Activated B cell treated with CpG ODN at 0.5 μM for 24 hours (primary cell): ENCODE data around the gene SRRM4. TPM values are rescaled to one million over a fixed set of nuclear protein-coding genes. Genes with fewer than 3 reads are reported as not detected.

Experiments used
- ATAC-seq: fragments of 200-7000 bp; cut with Tn5 transposase; one replicate; pipeline ENCODE4 v1.10.0; 2021; ENCODE audit warnings: low read depth, mild to moderate bottlenecking, moderate library complexity
- CTCF ChIA-PET: fragments of 350-600 bp; sonication (Branson Sonifier 250); formaldehyde crosslinking; loops from one replicate; lab custom pipeline; 2021; ENCODE audit warnings: antibody characterized with exemption; lab: Charles Lee
- POLR2A ChIA-PET: fragments of 350-600 bp; sonication (Branson Sonifier 250); formaldehyde crosslinking; loops from one replicate; lab custom pipeline; 2021; ENCODE audit warnings: antibody characterized with exemption; lab: Charles Lee
- DNase-seq: peaks from one replicate; pipeline ENCODE4 v3.0.0; 2022
- H3K27ac Mint-ChIP-seq: one replicate; pipeline ENCODE4 v1.8.0; 2020; ENCODE audit warnings: mixed read lengths
- H3K27me3 Mint-ChIP-seq: one replicate; pipeline ENCODE4 v1.8.0; 2021; ENCODE audit warnings: mixed read lengths
- H3K36me3 Mint-ChIP-seq: one replicate; pipeline ENCODE4 v1.8.0; 2021; ENCODE audit warnings: low read depth, mixed read lengths
- H3K4me1 Mint-ChIP-seq: one replicate; pipeline ENCODE4 v1.8.0; 2021; ENCODE audit warnings: mixed read lengths
- H3K4me3 Mint-ChIP-seq: one replicate; pipeline ENCODE4 v1.8.0; 2020; ENCODE audit warnings: mild to moderate bottlenecking, mixed read lengths
- H3K9me3 Mint-ChIP-seq: one replicate; pipeline ENCODE4 v1.8.0; 2020; ENCODE audit warnings: mixed read lengths
- intact Hi-C: fragments of 100-400 bp; cut with micrococcal nuclease; formaldehyde crosslinking; loops from one replicate; pipeline ENCODE4 v1.15.1; 2024
- total RNA-seq: library from RNA; stranded (reverse); gene quantifications from 2 replicates; pipeline ENCODE4 v1.2.3, GENCODE V29; 2022
- TF ChIP-seq, protein P1 (sequence below): fragments of 200-600 bp; IDR thresholded peaks from one replicate; pipeline ENCODE4 v1.8.0; 2022; ENCODE audit warnings: antibody characterized with exemption, mild to moderate bottlenecking

The SRRM4 gene
- total RNA-seq, 1 donor from 2014 or later = not detected

DNA sequence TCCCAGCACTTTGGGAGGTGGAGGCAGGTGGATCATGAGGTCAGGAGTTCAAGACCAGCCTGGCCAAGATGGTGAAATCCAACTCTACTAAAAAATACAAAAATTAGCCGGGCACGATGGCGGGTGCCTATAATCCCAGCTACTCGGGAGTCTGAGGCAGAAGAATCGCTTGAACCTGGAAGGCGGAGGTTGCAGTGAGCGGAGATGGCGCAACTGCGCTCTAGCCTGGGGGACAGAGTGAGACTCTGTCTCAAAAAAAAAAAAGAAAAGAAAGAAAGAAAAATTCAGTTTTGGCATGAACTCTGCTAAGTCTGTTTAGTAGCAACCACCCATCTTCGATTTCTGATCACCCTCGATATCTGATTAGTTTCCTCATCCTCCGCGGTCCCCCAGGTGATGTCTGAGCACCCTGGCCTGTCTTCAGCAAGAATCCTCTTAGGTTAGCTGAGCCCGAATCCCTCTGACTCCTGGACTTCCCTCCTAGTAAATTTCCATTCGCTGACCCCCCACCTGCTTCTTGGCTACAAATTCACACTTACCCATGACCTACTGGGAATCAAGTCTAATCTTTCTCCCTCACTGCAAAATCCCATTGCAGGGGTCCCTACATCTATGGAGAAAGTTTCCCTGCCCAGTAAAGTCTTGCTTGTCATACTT, 196.5 kb downstream of the SRRM4 start:
- H3K27me3 Mint-ChIP-seq = peaks cover 11% of the 10 kb centered on the region
- no peaks in the 10 kb centered on the region for H3K36me3 Mint-ChIP-seq
- no peak for ATAC-seq
- POLR2A ChIA-PET = no interaction called here
- CTCF ChIA-PET = no interaction called here
- intact Hi-C loops = no loop called here
- no peaks in the 10 kb centered on the region for H3K4me1 Mint-ChIP-seq
- H3K9me3 Mint-ChIP-seq = no peaks in the 10 kb centered on the region
- H3K27ac Mint-ChIP-seq = no peak overlapping the region
- no peak overlapping the region for H3K4me3 Mint-ChIP-seq
- TF ChIP-seq, protein P1, sequence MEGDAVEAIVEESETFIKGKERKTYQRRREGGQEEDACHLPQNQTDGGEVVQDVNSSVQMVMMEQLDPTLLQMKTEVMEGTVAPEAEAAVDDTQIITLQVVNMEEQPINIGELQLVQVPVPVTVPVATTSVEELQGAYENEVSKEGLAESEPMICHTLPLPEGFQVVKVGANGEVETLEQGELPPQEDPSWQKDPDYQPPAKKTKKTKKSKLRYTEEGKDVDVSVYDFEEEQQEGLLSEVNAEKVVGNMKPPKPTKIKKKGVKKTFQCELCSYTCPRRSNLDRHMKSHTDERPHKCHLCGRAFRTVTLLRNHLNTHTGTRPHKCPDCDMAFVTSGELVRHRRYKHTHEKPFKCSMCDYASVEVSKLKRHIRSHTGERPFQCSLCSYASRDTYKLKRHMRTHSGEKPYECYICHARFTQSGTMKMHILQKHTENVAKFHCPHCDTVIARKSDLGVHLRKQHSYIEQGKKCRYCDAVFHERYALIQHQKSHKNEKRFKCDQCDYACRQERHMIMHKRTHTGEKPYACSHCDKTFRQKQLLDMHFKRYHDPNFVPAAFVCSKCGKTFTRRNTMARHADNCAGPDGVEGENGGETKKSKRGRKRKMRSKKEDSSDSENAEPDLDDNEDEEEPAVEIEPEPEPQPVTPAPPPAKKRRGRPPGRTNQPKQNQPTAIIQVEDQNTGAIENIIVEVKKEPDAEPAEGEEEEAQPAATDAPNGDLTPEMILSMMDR = no peak
- no peak for DNase-seq

DNA sequence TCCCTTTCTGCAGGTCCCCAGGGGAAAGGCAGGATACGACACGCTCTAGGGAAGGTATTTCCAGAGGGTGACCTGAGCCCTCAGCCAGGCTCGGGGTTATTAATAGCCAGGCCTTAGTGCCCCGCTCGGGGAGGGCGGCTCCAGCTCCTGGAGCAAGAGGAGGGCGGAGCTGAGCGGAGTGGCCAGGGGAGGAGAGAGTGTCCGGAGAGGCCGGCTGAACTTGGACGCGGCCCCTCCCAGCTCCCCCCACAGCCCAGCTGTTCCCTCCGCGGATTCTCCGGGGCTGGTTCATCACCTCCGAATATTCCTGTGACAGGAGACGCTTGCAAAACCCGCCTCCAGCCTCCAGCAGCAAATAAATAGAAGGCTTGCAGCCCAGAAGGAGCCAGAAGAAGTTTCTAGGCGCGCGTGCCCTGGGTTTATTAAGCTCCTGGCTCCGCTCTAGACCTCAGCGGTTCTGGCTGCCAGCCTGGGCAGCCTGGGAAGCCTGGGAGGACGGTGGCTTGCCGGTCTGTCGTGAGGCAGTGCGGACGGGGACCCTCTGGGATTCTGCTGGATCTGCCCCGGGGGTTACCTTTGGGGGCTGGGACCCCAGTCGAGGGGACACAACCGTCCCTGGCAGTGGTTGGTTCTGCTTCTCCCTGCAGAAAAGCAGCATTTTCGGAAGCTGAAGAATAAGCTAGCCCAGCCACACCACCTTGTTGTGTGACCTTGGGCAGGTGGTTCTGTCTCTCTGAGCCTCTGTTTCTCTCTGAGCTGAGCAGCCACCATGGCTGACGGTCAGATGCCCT, 197.4 kb downstream of the SRRM4 start, which contains the start of gene HSPB8:
TSS of gene HSPB8 (plus strand) at position 388 of the 791 bp plus-strand sequence. CDS start at position 770, 382 bp downstream.
- ATAC-seq (no peak), DNase-seq (no peak)
- H3K9me3 Mint-ChIP-seq = no peaks in the 10 kb centered on the region
- TF ChIP-seq, protein P1 = no peak
- H3K27me3 Mint-ChIP-seq = peaks cover 11% of the 10 kb centered on the region
- no peaks in the 10 kb centered on the region for H3K4me1 Mint-ChIP-seq
- H3K27ac Mint-ChIP-seq = no peak within 1 kb of the TSS
- H3K36me3 Mint-ChIP-seq = no peaks in the 10 kb centered on the region
- POLR2A ChIA-PET = no interaction called here
- no peak within 1 kb of the TSS for H3K4me3 Mint-ChIP-seq
- CTCF ChIA-PET = no interaction called here
- intact Hi-C loops = no loop called here

DNA sequence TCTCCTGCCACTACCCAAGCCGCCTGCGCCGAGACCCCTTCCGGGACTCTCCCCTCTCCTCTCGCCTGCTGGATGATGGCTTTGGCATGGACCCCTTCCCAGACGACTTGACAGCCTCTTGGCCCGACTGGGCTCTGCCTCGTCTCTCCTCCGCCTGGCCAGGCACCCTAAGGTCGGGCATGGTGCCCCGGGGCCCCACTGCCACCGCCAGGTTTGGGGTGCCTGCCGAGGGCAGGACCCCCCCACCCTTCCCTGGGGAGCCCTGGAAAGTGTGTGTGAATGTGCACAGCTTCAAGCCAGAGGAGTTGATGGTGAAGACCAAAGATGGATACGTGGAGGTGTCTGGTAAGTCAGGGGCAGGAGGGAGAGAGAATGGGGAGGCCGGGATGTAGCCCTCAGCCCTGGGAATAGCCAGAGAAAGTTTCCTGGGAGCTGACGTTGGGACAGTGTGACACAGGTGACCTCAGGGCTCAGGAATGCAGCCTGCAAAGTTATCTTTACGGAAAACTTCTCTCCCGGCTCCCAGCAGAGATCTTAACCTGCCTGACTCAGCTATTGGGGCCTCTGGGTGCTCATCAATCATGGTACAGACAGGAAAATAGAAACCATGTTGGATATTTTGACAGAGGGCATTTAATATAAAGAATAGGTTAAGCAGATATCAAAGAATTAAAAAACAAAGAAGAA, 198.1 kb downstream of the SRRM4 start:
- POLR2A ChIA-PET = no interaction called here

DNA sequence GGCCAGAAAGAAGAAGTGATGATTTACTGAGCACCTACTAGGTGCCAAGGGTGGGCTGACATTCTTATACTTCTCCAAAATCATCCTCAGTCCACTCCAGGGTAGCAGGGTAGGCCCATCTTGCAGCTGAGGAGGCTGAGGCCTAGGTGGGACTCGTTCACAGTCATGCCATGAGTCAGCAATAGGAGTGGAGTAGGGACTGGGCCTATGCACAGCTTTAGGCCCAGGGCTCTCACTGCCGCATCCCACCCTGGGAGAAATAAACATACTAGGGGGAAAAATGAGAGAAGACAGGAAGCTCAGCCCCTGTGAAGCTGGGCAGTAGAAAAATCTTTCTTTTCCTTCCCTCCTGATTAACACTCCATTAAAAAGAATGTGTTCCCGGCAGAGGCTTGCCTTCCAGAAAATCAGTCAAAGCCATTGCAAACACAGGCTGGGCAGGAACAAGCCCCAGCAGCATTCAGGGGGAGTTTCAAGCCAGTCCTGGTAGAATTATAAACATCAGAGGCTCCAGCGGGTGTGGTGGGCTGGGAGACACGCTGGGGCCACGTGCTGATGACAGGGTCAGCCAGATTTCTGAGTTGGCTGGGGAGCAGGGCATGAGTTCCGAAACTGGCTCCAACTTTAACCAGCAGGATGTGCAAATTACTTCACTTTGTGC, 199.2 kb downstream of the SRRM4 start:
- Mint-ChIP-seq H3K27me3 (peaks cover 11% of the 10 kb centered on the region), H3K4me1 (no peaks in the 10 kb centered on the region), H3K36me3 (no peaks in the 10 kb centered on the region), H3K9me3 (no peaks in the 10 kb centered on the region), H3K4me3 (no peak overlapping the region), H3K27ac (no peak overlapping the region)
- TF ChIP-seq, protein P1 = no peak
- ChIA-PET CTCF (no interaction called here), POLR2A (no interaction called here)
- intact Hi-C loops = no loop called here
- DNase-seq (no peak), ATAC-seq (no peak)

More for the DNA sequence above, 198.1 kb downstream of the SRRM4 start:
- no peak for ATAC-seq
- Mint-ChIP-seq H3K27ac (no peak overlapping the region), H3K36me3 (no peaks in the 10 kb centered on the region), H3K9me3 (no peaks in the 10 kb centered on the region), H3K4me1 (no peaks in the 10 kb centered on the region), H3K4me3 (no peak overlapping the region), H3K27me3 (peaks cover 11% of the 10 kb centered on the region)
- CTCF ChIA-PET = no interaction called here
- intact Hi-C loops = no loop called here
- TF ChIP-seq, protein P1 = no peak
- no peak for DNase-seq
